SK-N-SH treated with all-trans-retinoic acid at 6 μM for 48 hours (cell line): ENCODE results near the gene JMJD1C.

ENCODE experiments used
- ATAC-seq: fragments of 200-7000 bp; cut with Tn5 transposase; 3 replicates; pipeline ENCODE4 v1.9.1; 2020; ENCODE audit warnings: mild to moderate bottlenecking, moderate library complexity
- ARNTL ChIP-seq: fragments of 450-650 bp; formaldehyde crosslinking; IDR thresholded peaks from 2 replicates; pipeline ENCODE4 v1.5.0; 2020; ENCODE audit warnings: low read depth, mild to moderate bottlenecking, moderate library complexity, borderline replicate concordance
- BACH2 ChIP-seq: fragments of 250-450 bp; sonication (Bioruptor Pico); IDR thresholded peaks from 2 replicates; pipeline ENCODE4 v1.9.0; 2021; ENCODE audit warnings: mild to moderate bottlenecking, borderline replicate concordance
- ESRRG ChIP-seq: fragments of 250-450 bp; sonication (Bioruptor Pico); IDR thresholded peaks from 2 replicates; pipeline ENCODE4 v1.6.1; 2021; ENCODE audit warnings: mild to moderate bottlenecking
- GLIS3 ChIP-seq: fragments of 250-450 bp; sonication (Bioruptor Pico); IDR thresholded peaks from 2 replicates; pipeline ENCODE4 v1.5.0; 2020; ENCODE audit warnings: mild to moderate bottlenecking, moderate library complexity
- ISL1 ChIP-seq: fragments of 250-450 bp; sonication (Bioruptor Pico); IDR thresholded peaks from 2 replicates; pipeline ENCODE4 v2.1.2; 2022; ENCODE audit warnings: mild to moderate bottlenecking, moderate library complexity
- OSR1 ChIP-seq: fragments of 250-450 bp; sonication (Bioruptor Pico); IDR thresholded peaks from 2 replicates; pipeline ENCODE4 v1.8.0; 2022; ENCODE audit warnings: moderate library complexity, mild to moderate bottlenecking, inconsistent platforms
- PPARA ChIP-seq: fragments of 250-450 bp; sonication (Bioruptor Pico); IDR thresholded peaks from 2 replicates; pipeline ENCODE4 v1.5.0; 2020; ENCODE audit warnings: mild to moderate bottlenecking, borderline replicate concordance
- RARB ChIP-seq: fragments of 250-450 bp; sonication (Bioruptor Pico); IDR thresholded peaks from 2 replicates; pipeline ENCODE4 v1.8.0; 2021; ENCODE audit warnings: mild to moderate bottlenecking, moderate library complexity
- SNAI2 ChIP-seq: fragments of 250-450 bp; sonication (Bioruptor Pico); IDR thresholded peaks from 2 replicates; pipeline ENCODE4 v1.5.0; 2020; ENCODE audit warnings: mild to moderate bottlenecking, moderate library complexity
- ZC3H10 ChIP-seq: fragments of 250-450 bp; sonication (Bioruptor Pico); IDR thresholded peaks from 2 replicates; pipeline ENCODE4 v1.5.1; 2021; ENCODE audit warnings: mild to moderate bottlenecking, moderate library complexity
- ZFP3 ChIP-seq: fragments of 250-450 bp; sonication (Bioruptor Pico); IDR thresholded peaks from 2 replicates; pipeline ENCODE4 v1.5.0; 2020; ENCODE audit warnings: mild to moderate bottlenecking, moderate library complexity
- ZFP30 ChIP-seq: fragments of 450-650 bp; formaldehyde crosslinking; IDR thresholded peaks from 2 replicates; pipeline ENCODE4 v1.5.0; 2022; ENCODE audit warnings: mild to moderate bottlenecking, moderate library complexity
- ZNF565 ChIP-seq: fragments of 450-650 bp; formaldehyde crosslinking; conservative IDR thresholded peaks from 2 replicates; pipeline ENCODE4 v1.5.0; 2020; ENCODE audit warnings: low read depth, mild to moderate bottlenecking, moderate library complexity
- ZNF70 ChIP-seq: fragments of 450-650 bp; formaldehyde crosslinking; IDR thresholded peaks from 2 replicates; pipeline ENCODE4 v1.5.0; 2020; ENCODE audit warnings: mild to moderate bottlenecking, moderate library complexity
- ZNF8 ChIP-seq: fragments of 450-650 bp; formaldehyde crosslinking; IDR thresholded peaks from 2 replicates; pipeline ENCODE4 v1.5.0; 2020; ENCODE audit warnings: mild to moderate bottlenecking, moderate library complexity
- TF ChIP-seq, protein P1 (sequence below): fragments of 250-450 bp; sonication (Bioruptor Pico); IDR thresholded peaks from 2 replicates; pipeline ENCODE4 v1.8.0; 2021; ENCODE audit warnings: low read depth, mild to moderate bottlenecking, moderate library complexity, borderline replicate concordance
- TF ChIP-seq, protein P2 (sequence below): fragments of 250-450 bp; sonication (Bioruptor Pico); IDR thresholded peaks from 2 replicates; pipeline ENCODE4 v1.5.1; 2021; ENCODE audit warnings: mild to moderate bottlenecking, moderate library complexity
- TF ChIP-seq, protein P3 (sequence below): fragments of 250-450 bp; sonication (Bioruptor Pico); IDR thresholded peaks from 2 replicates; pipeline ENCODE4 v1.8.0; 2020; ENCODE audit warnings: mild to moderate bottlenecking, moderate library complexity, borderline replicate concordance
- TF ChIP-seq, protein P4 (sequence below): fragments of 250-450 bp; sonication (Bioruptor Pico); IDR thresholded peaks from 2 replicates; pipeline ENCODE4 v1.5.0; 2020; ENCODE audit warnings: mild to moderate bottlenecking, moderate library complexity

JMJD1C gene

DNA sequence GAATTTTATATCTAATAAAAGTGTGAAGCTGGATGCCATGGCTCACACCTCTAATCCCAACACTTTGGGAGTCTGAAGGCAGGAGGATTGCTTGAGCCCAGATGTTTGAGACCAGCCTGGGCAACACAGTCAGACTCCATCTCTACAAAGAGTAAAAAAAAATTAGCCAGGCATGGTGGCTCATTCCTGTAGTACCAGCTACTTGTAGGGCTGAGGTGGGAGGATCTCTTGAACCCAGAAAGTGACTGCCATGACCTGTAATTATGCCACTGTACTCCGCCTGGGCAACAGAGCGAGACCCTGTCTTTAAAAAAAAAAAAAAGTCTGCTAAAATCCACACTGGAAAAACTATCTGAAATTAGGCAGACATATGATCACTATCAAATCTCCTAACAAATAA is 7.6 kb downstream of the JMJD1C start:
- no peak for ATAC-seq
- TF ChIP-seq ZC3H10 (CRISPR knock-in tag) (no peak), ZNF565 (CRISPR knock-in tag) (no peak), ZFP30 (CRISPR knock-in tag) (no peak), RARB (no peak), PPARA (CRISPR knock-in tag) (no peak), ZFP3 (CRISPR knock-in tag) (no peak), ZNF70 (CRISPR knock-in tag) (no peak), ARNTL (CRISPR knock-in tag) (no peak), ISL1 (CRISPR knock-in tag) (no peak), SNAI2 (no peak), BACH2 (CRISPR knock-in tag) (no peak), GLIS3 (CRISPR knock-in tag) (no peak), ESRRG (no peak)
- TF ChIP-seq, protein P1, sequence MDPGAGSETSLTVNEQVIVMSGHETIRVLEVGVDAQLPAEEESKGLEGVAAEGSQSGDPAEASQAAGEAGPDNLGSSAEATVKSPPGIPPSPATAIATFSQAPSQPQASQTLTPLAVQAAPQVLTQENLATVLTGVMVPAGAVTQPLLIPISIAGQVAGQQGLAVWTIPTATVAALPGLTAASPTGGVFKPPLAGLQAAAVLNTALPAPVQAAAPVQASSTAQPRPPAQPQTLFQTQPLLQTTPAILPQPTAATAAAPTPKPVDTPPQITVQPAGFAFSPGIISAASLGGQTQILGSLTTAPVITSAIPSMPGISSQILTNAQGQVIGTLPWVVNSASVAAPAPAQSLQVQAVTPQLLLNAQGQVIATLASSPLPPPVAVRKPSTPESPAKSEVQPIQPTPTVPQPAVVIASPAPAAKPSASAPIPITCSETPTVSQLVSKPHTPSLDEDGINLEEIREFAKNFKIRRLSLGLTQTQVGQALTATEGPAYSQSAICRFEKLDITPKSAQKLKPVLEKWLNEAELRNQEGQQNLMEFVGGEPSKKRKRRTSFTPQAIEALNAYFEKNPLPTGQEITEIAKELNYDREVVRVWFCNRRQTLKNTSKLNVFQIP (CRISPR knock-in tag), result no peak
- TF ChIP-seq, protein P2, sequence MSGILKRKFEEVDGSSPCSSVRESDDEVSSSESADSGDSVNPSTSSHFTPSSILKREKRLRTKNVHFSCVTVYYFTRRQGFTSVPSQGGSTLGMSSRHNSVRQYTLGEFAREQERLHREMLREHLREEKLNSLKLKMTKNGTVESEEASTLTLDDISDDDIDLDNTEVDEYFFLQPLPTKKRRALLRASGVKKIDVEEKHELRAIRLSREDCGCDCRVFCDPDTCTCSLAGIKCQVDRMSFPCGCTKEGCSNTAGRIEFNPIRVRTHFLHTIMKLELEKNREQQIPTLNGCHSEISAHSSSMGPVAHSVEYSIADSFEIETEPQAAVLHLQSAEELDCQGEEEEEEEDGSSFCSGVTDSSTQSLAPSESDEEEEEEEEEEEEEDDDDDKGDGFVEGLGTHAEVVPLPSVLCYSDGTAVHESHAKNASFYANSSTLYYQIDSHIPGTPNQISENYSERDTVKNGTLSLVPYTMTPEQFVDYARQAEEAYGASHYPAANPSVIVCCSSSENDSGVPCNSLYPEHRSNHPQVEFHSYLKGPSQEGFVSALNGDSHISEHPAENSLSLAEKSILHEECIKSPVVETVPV (CRISPR knock-in tag), result no peak
- TF ChIP-seq, protein P3, sequence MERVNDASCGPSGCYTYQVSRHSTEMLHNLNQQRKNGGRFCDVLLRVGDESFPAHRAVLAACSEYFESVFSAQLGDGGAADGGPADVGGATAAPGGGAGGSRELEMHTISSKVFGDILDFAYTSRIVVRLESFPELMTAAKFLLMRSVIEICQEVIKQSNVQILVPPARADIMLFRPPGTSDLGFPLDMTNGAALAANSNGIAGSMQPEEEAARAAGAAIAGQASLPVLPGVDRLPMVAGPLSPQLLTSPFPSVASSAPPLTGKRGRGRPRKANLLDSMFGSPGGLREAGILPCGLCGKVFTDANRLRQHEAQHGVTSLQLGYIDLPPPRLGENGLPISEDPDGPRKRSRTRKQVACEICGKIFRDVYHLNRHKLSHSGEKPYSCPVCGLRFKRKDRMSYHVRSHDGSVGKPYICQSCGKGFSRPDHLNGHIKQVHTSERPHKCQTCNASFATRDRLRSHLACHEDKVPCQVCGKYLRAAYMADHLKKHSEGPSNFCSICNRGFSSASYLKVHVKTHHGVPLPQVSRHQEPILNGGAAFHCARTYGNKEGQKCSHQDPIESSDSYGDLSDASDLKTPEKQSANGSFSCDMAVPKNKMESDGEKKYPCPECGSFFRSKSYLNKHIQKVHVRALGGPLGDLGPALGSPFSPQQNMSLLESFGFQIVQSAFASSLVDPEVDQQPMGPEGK (CRISPR knock-in tag), result no peak
- TF ChIP-seq, protein P4, sequence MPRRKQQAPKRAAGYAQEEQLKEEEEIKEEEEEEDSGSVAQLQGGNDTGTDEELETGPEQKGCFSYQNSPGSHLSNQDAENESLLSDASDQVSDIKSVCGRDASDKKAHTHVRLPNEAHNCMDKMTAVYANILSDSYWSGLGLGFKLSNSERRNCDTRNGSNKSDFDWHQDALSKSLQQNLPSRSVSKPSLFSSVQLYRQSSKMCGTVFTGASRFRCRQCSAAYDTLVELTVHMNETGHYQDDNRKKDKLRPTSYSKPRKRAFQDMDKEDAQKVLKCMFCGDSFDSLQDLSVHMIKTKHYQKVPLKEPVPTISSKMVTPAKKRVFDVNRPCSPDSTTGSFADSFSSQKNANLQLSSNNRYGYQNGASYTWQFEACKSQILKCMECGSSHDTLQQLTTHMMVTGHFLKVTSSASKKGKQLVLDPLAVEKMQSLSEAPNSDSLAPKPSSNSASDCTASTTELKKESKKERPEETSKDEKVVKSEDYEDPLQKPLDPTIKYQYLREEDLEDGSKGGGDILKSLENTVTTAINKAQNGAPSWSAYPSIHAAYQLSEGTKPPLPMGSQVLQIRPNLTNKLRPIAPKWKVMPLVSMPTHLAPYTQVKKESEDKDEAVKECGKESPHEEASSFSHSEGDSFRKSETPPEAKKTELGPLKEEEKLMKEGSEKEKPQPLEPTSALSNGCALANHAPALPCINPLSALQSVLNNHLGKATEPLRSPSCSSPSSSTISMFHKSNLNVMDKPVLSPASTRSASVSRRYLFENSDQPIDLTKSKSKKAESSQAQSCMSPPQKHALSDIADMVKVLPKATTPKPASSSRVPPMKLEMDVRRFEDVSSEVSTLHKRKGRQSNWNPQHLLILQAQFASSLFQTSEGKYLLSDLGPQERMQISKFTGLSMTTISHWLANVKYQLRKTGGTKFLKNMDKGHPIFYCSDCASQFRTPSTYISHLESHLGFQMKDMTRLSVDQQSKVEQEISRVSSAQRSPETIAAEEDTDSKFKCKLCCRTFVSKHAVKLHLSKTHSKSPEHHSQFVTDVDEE (CRISPR knock-in tag), result no peak

DNA sequence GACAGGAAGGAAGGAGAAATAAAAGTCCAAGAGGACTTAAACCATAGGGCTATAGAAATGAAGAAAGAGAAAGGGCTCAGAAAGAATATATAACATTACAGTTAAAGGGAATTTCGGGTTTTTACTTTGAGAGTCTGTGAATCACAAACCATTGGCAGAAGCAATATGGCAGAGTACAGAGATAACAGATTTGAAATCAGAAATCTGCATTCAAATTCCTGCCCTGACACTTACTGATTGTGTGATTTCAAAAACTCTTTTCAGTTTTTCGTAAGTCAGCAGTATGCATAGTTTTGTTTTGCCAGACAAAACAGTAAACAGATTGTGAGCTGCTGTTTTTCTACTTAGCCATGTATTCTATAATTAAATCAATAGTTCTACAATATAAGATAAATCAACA is 8.2 kb downstream of the JMJD1C start:
- ATAC-seq, result no peak
- TF ChIP-seq ZNF8 (CRISPR knock-in tag) (no peak), ESRRG (no peak), OSR1 (CRISPR knock-in tag) (no peak), PPARA (CRISPR knock-in tag) (no peak), ZNF70 (CRISPR knock-in tag) (no peak), ISL1 (CRISPR knock-in tag) (no peak)
- TF ChIP-seq, protein P2 (CRISPR knock-in tag), result no peak

DNA sequence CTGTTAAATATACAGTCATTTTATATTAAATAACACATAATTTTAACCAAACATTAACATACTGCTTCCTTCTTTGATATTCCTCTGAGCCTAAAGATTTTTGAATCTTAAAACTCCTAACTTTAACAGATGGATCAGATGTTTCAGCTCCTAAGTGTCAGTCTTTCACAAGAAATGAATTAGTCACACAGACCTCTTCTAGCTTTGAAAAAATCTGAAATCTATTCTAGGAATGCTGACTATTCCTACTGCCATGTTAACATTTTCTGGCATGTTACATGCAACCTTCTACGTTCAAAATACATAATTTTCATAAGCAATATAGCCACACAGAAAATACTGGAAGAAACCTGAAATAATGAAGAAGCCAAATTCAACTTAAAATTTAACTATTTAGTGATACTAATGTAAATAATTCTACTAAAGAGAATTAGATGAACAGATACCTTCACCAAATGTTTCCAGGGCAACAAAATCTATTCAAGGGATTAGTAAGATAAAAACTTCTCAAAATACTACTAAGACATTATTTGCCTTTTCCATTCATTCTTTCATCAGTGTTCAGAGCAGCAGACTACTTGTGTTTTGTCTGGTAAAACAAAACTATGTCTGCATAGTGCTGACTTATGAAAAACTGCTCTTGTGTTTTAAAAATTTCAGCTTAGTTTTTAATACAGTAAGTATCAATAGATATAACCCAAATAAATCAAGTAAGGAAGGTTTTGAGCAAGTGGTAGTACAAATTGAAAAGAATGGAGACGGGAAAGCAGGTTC is 9.2 kb downstream of the JMJD1C start:
- peak; percentile 21; the same call in 1 of the 2 replicates for TF ChIP-seq ISL1 (CRISPR knock-in tag)
- TF ChIP-seq, protein P4 (CRISPR knock-in tag), result no peak
- peak; percentile 89 for ATAC-seq
